Measurements from ENCODE around the gene HDHD2. TPM values are rescaled to one million over a fixed set of nuclear protein-coding genes. Genes with fewer than 3 reads are reported as not detected.

Gene HDHD2
- total RNA-seq, 6 experiments from 2014 or later = 17.2 to 34.6 (median 22.3) TPM

GRCh38 chr18:47143899-47144485 is 6.3 kb downstream of the HDHD2 start:
- DNase-seq (no peak), ATAC-seq (no peak)
- WGBS (ENCODE audit: insufficient coverage, low coverage, low lambda C conversion rate, missing lambda C conversion rate) = 91% methylated on average over 4 of the region's 4 CpGs
- no peak for TF ChIP-seq CTCF (IDR thresholded peaks at IDR 0.05)
- intact Hi-C loops (cut with DNase I) = no loop called here
- Histone ChIP-seq H3K27ac (no peak overlapping the region), H3K9me3 (no peaks in the 10 kb centered on the region), H3K4me3 (no peak overlapping the region), H3K36me3 (no peaks in the 10 kb centered on the region), H3K27me3 (no peaks in the 10 kb centered on the region), H3K4me1 (peaks cover 0 to 2% (median 0%) of the 10 kb centered on the region in 4 donors)

GRCh38 chr18:47143153-47143552 is 7.1 kb downstream of the HDHD2 start:
- no peak overlapping the region for H3K4me3 ChIP-seq
- TF ChIP-seq CTCF (IDR thresholded peaks at IDR 0.05) = no peak
- no peak for TF ChIP-seq POLR2A (IDR thresholded peaks at IDR 0.05)
- no peaks in the 10 kb centered on the region for H3K27me3 ChIP-seq
- no peaks in the 10 kb centered on the region for H3K4me1 ChIP-seq
- whole genome bisulfite sequencing (ENCODE audit: insufficient coverage, low coverage, low lambda C conversion rate, missing lambda C conversion rate) = 91% methylated on average over 5 of the region's 5 CpGs
- no peak for ATAC-seq
- no peak for DNase-seq
- no peaks in the 10 kb centered on the region for H3K9me3 ChIP-seq
- intact Hi-C loops (cut with DNase I) = no loop called here
- H3K36me3 ChIP-seq = no peaks in the 10 kb centered on the region
- no peak overlapping the region for H3K27ac ChIP-seq

- Histone ChIP-seq H3K9me3 (no peaks in the 10 kb centered on the region), H3K27me3 (no peaks in the 10 kb centered on the region), H3K4me1 (no peaks in the 10 kb centered on the region), H3K27ac (no peak overlapping the region), H3K36me3 (peaks cover 0 to under 1% (median 0%) of the 10 kb centered on the region in 4 donors), H3K4me3 (no peak overlapping the region)
- intact Hi-C loops (cut with DNase I) = no loop called here
- DNase-seq (no peak), ATAC-seq (no peak)
- no peak for TF ChIP-seq CTCF (IDR thresholded peaks at IDR 0.05)
- TF ChIP-seq POLR2A (IDR thresholded peaks at IDR 0.05) = no peak
Measured at GRCh38 chr18:47141289-47141688, 9.0 kb downstream of the HDHD2 start.

- DNase-seq = no peak
- H3K9me3 ChIP-seq = no peaks in the 10 kb centered on the region
- ATAC-seq = no peak
- no peak overlapping the region for H3K27ac ChIP-seq
- TF ChIP-seq POLR2A (IDR thresholded peaks at IDR 0.05) (no peak), CTCF (IDR thresholded peaks at IDR 0.05) (no peak)
- 90% methylated on average over 3 of the region's 3 CpGs for WGBS (ENCODE audit: insufficient coverage, low coverage, low lambda C conversion rate, missing lambda C conversion rate)
- no peaks in the 10 kb centered on the region for H3K36me3 ChIP-seq
- H3K4me3 ChIP-seq = no peak overlapping the region
- H3K4me1 ChIP-seq = no peaks in the 10 kb centered on the region
- no peaks in the 10 kb centered on the region for H3K27me3 ChIP-seq
- intact Hi-C loops (cut with DNase I) = no loop called here
Measured at GRCh38 chr18:47121146-47121545, 29.2 kb downstream of the HDHD2 start.

GRCh38 chr18:47120428-47120827 is 29.9 kb downstream of the HDHD2 start:
- WGBS (ENCODE audit: insufficient coverage, low coverage, low lambda C conversion rate, missing lambda C conversion rate) = 88% methylated on average over 4 of the region's 4 CpGs
- no peak overlapping the region for H3K27ac ChIP-seq
- no peaks in the 10 kb centered on the region for H3K27me3 ChIP-seq
- TF ChIP-seq POLR2A (IDR thresholded peaks at IDR 0.05) = no peak
- H3K4me1 ChIP-seq = no peaks in the 10 kb centered on the region
- H3K4me3 ChIP-seq = no peak overlapping the region
- intact Hi-C loops (cut with DNase I) = no loop called here
- no peak for DNase-seq
- H3K9me3 ChIP-seq = no peaks in the 10 kb centered on the region
- ATAC-seq = no peak
- H3K36me3 ChIP-seq = no peaks in the 10 kb centered on the region

All from right lobe of liver (tissue), 6 donors.